WTC11 (cell line): ENCODE data around the gene NKIRAS2. TPM values are rescaled to one million over a fixed set of nuclear protein-coding genes. Genes with fewer than 3 reads are reported as not detected.

ENCODE experiments used
- ATAC-seq: fragments of 200-7000 bp; cut with Tn5 transposase; 2 replicates; pipeline ENCODE4 v1.10.0; 2021; ENCODE audit warnings: mild to moderate bottlenecking, moderate library complexity
- CTCF ChIA-PET: fragments of 300-600 bp; sonication (Branson Sonifier 250); formaldehyde crosslinking; loops from one replicate; lab custom pipeline; 2021; ENCODE audit warnings: antibody characterized with exemption; lab: Charles Lee
- POLR2A ChIA-PET: fragments of 350-600 bp; sonication (Branson Sonifier 250); formaldehyde crosslinking; loops from one replicate; lab custom pipeline; 2021; ENCODE audit warnings: antibody characterized with exemption; lab: Charles Lee
- DNase-seq: peaks from one replicate; pipeline ENCODE4 v3.0.0; 2021; ENCODE audit warnings: low spot score
- H3K27ac Mint-ChIP-seq: 2 replicates; pipeline ENCODE4 v1.8.0; 2021; ENCODE audit warnings: mixed read lengths
- H3K27me3 Mint-ChIP-seq: 2 replicates; pipeline ENCODE4 v1.8.0; 2021; ENCODE audit warnings: low read depth, mild to moderate bottlenecking, moderate library complexity, mixed read lengths
- H3K36me3 Mint-ChIP-seq: 2 replicates; pipeline ENCODE4 v1.8.0; 2021; ENCODE audit warnings: mixed read lengths
- H3K4me1 Mint-ChIP-seq: 2 replicates; pipeline ENCODE4 v1.8.0; 2022; ENCODE audit warnings: mixed read lengths
- H3K4me3 Mint-ChIP-seq: 2 replicates; pipeline ENCODE4 v1.8.0; 2021; ENCODE audit warnings: mild to moderate bottlenecking, moderate library complexity, mixed read lengths
- H3K9me3 Mint-ChIP-seq: 2 replicates; pipeline ENCODE4 v1.8.0; 2021; ENCODE audit warnings: mixed read lengths
- CREB1 ChIP-seq: sonication (generic); formaldehyde crosslinking; IDR thresholded peaks from 2 replicates; pipeline ENCODE4 v1.8.0; 2023; ENCODE audit warnings: mild to moderate bottlenecking, missing genetic modification reagents
- GRHL2 ChIP-seq: fragments of 250-450 bp; sonication (Bioruptor Pico); IDR thresholded peaks from 2 replicates; pipeline ENCODE4 v1.8.0; 2022; ENCODE audit warnings: mild to moderate bottlenecking, moderate library complexity; ENCODE audit not compliant: insufficient replicate concordance, severe bottlenecking
- HMGXB4 ChIP-seq: sonication (generic); formaldehyde crosslinking; IDR thresholded peaks from 2 replicates; pipeline ENCODE4 v1.8.1; 2023; ENCODE audit warnings: mild to moderate bottlenecking, moderate library complexity, missing genetic modification reagents
- NR3C1 ChIP-seq: sonication (generic); formaldehyde crosslinking; conservative IDR thresholded peaks from 2 replicates; pipeline ENCODE4 v1.8.1; 2023; ENCODE audit warnings: low read depth, mild to moderate bottlenecking, missing genetic modification reagents
- SP1 ChIP-seq: sonication (generic); formaldehyde crosslinking; conservative IDR thresholded peaks from 2 replicates; pipeline ENCODE4 v1.8.1; 2022; ENCODE audit warnings: missing genetic modification reagents
- TCF7 ChIP-seq: sonication (generic); formaldehyde crosslinking; IDR thresholded peaks from 2 replicates; pipeline ENCODE4 v1.8.0; 2022; ENCODE audit warnings: mild to moderate bottlenecking, low read depth, missing genetic modification reagents, moderate library complexity
- TEAD1 ChIP-seq: sonication (generic); formaldehyde crosslinking; IDR thresholded peaks from 2 replicates; pipeline ENCODE4 v1.8.0; 2022; ENCODE audit warnings: mild to moderate bottlenecking, missing genetic modification reagents
- TEAD4 ChIP-seq: sonication (generic); formaldehyde crosslinking; IDR thresholded peaks from 2 replicates; pipeline ENCODE4 v1.8.0; 2022; ENCODE audit warnings: mild to moderate bottlenecking, missing genetic modification reagents
- ZBTB43 ChIP-seq: sonication (generic); formaldehyde crosslinking; IDR thresholded peaks from 2 replicates; pipeline ENCODE4 v1.8.1; 2023; ENCODE audit warnings: mild to moderate bottlenecking, missing genetic modification reagents
- ZNF121 ChIP-seq: sonication (generic); formaldehyde crosslinking; IDR thresholded peaks from 2 replicates; pipeline ENCODE4 v1.8.0; 2023; ENCODE audit warnings: missing genetic modification reagents
- ZNF671 ChIP-seq: fragments of 250-450 bp; sonication (Bioruptor Pico); IDR thresholded peaks from 2 replicates; pipeline ENCODE4 v1.8.0; 2021; ENCODE audit warnings: mild to moderate bottlenecking
- total RNA-seq: library from RNA; stranded (reverse); gene quantifications from 3 replicates; pipeline ENCODE4 v1.2.3, GENCODE V29; 2021
- TF ChIP-seq, protein P1 (sequence below): sonication (generic); formaldehyde crosslinking; IDR thresholded peaks from 2 replicates; pipeline ENCODE4 v1.8.1; 2023; ENCODE audit warnings: mild to moderate bottlenecking, missing genetic modification reagents, moderate library complexity
- TF ChIP-seq, protein P2 (sequence below): sonication (generic); formaldehyde crosslinking; IDR thresholded peaks from 2 replicates; pipeline ENCODE4 v1.8.1; 2022; ENCODE audit warnings: low read depth, missing genetic modification reagents, borderline replicate concordance
- TF ChIP-seq, protein P3 (sequence below): sonication (generic); formaldehyde crosslinking; IDR thresholded peaks from 2 replicates; pipeline ENCODE4 v1.8.1; 2023; ENCODE audit warnings: mild to moderate bottlenecking, missing genetic modification reagents, borderline replicate concordance
- TF ChIP-seq, protein P4 (sequence below): sonication (generic); formaldehyde crosslinking; IDR thresholded peaks from 2 replicates; pipeline ENCODE4 v1.8.0; 2023; ENCODE audit warnings: missing genetic modification reagents, mild to moderate bottlenecking, borderline replicate concordance

NKIRAS2 gene
- total RNA-seq, 1 experiment from 2014 or later, result 36.1 TPM

- ATAC-seq (peak; percentile 84), DNase-seq (peak; percentile 76)
- POLR2A ChIA-PET, result interaction anchor here (0.5 to 3.7 kb wide), 10 partner anchors 8 to 367 kb away, joined by 3 to 13 read pairs (median 3); partner anchors contain the start of genes DNAJC7, KAT2A, NKIRAS2 and ZNF385C
- CTCF ChIA-PET, result interaction anchor here (0.6 to 9.6 kb wide), 39 partner anchors 11 to 499 kb away, joined by 3 to 138 read pairs (median 6); partner anchors contain the start of genes ACLY, C17orf113, CNP and DHX58
- Mint-ChIP-seq H3K9me3 (no peaks in the 10 kb centered on the region), H3K4me3 (peak overlapping the region; percentile 35; the same call in 1 of the 2 replicates), H3K4me1 (peaks cover 11% of the 10 kb centered on the region), H3K36me3 (peaks cover 17% of the 10 kb centered on the region), H3K27ac (peak overlapping the region; percentile 81; the same call in 1 of the 2 replicates), H3K27me3 (peaks cover 3% of the 10 kb centered on the region; the same call in 1 of the 2 replicates)
- TF ChIP-seq ZNF671 (CRISPR knock-in tag), result no peak
- TF ChIP-seq CREB1 (CRISPR knock-in tag), result no peak
- TF ChIP-seq GRHL2 (CRISPR knock-in tag), result no peak
- TF ChIP-seq, protein P1, sequence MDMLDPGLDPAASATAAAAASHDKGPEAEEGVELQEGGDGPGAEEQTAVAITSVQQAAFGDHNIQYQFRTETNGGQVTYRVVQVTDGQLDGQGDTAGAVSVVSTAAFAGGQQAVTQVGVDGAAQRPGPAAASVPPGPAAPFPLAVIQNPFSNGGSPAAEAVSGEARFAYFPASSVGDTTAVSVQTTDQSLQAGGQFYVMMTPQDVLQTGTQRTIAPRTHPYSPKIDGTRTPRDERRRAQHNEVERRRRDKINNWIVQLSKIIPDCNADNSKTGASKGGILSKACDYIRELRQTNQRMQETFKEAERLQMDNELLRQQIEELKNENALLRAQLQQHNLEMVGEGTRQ (CRISPR knock-in tag), result no peak; the same call in 1 of the 2 replicates
- 0 out of 2 replicates have a peak, but pooled peaks have one; percentile 16 for TF ChIP-seq SP1 (CRISPR knock-in tag)
- TF ChIP-seq, protein P2, sequence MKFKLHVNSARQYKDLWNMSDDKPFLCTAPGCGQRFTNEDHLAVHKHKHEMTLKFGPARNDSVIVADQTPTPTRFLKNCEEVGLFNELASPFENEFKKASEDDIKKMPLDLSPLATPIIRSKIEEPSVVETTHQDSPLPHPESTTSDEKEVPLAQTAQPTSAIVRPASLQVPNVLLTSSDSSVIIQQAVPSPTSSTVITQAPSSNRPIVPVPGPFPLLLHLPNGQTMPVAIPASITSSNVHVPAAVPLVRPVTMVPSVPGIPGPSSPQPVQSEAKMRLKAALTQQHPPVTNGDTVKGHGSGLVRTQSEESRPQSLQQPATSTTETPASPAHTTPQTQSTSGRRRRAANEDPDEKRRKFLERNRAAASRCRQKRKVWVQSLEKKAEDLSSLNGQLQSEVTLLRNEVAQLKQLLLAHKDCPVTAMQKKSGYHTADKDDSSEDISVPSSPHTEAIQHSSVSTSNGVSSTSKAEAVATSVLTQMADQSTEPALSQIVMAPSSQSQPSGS (CRISPR knock-in tag), result no peak
- TF ChIP-seq TCF7 (CRISPR knock-in tag), result no peak
- TF ChIP-seq ZNF121, result no peak
- TF ChIP-seq TEAD4 (CRISPR knock-in tag), result no peak
Observed at GRCh38 chr17:42027961-42028790, 8.3 kb downstream of the NKIRAS2 start.

DNA sequence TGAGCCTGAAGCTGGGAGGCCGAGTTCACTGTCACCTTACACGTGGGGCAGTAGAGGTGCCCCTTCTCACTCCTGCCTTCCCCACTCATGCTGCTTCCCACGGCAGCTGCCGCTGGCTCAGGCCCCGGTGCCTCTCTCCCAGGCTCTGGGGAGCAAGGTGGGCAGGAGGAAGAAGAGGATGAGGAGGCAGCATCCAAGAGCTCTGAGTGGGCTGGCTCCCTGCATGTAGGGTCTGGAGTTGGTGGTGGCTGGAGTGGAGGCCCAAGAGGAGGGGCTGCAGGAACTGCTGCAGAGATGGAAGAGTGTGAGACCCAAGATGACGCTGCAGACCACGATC is 8.9 kb downstream of the NKIRAS2 start:
- TF ChIP-seq ZBTB43 (CRISPR knock-in tag), result no peak
- CTCF ChIA-PET, result interaction anchor here (0.6 to 9.6 kb wide), 37 partner anchors 11 to 498 kb away, joined by 3 to 138 read pairs (median 6); partner anchors contain the start of genes ACLY, C17orf113, CNP and DHX58
- Mint-ChIP-seq H3K4me1 (peaks cover 13% of the 10 kb centered on the region), H3K27ac (no peak overlapping the region; the same call in 1 of the 2 replicates), H3K9me3 (no peaks in the 10 kb centered on the region), H3K36me3 (peaks cover 11% of the 10 kb centered on the region), H3K4me3 (no peak overlapping the region), H3K27me3 (peaks cover 3% of the 10 kb centered on the region; the same call in 1 of the 2 replicates)
- POLR2A ChIA-PET, result interaction anchor here (0.6 to 3.7 kb wide), 9 partner anchors 9 to 366 kb away, joined by 3 to 13 read pairs (median 3); partner anchors contain the start of genes DNAJC7, KAT2A, NKIRAS2 and ZNF385C
- DNase-seq (no peak), ATAC-seq (no peak)

DNA sequence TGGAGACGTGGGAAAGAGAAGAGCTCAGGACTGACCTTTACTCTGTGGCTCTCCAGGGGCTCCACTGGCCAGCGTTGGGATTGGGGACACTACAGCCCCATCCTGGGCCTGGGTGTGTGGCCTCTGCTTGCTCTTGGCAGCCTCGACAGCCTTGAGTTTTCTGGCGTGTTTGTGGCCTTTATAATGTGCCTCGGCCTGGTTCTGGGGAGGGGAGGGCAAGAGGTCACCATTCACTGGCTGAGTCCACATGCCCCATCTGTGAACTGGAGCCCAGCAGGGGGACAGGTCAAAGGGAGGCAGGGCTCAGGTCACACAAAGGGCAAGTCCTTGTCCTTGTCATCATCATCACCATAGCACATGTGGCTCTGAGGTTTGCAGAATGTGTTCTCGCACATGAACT is 11.7 kb downstream of the NKIRAS2 start:
- POLR2A ChIA-PET, result interaction anchor here (0.6 kb wide), 1 partner anchor 304 kb away, joined by 3 read pairs; no protein-coding TSS in a partner anchor
- no peak overlapping the region for H3K27ac Mint-ChIP-seq
- H3K4me3 Mint-ChIP-seq, result no peak overlapping the region
- H3K36me3 Mint-ChIP-seq, result no peaks in the 10 kb centered on the region
- ATAC-seq, result no peak
- no peaks in the 10 kb centered on the region for H3K9me3 Mint-ChIP-seq
- CTCF ChIA-PET, result interaction anchor here (0.9 to 9.6 kb wide), 9 partner anchors 12 to 104 kb away, joined by 3 to 138 read pairs (median 5); partner anchors contain the start of genes DNAJC7, NKIRAS2 and ZNF385C
- peaks cover 3% of the 10 kb centered on the region; the same call in 1 of the 2 replicates for H3K27me3 Mint-ChIP-seq
- H3K4me1 Mint-ChIP-seq, result peaks cover 15% of the 10 kb centered on the region
- no peak for DNase-seq
- TF ChIP-seq HMGXB4 (no peak), NR3C1 (CRISPR knock-in tag) (no peak), TEAD1 (CRISPR knock-in tag) (no peak)
- TF ChIP-seq, protein P3, sequence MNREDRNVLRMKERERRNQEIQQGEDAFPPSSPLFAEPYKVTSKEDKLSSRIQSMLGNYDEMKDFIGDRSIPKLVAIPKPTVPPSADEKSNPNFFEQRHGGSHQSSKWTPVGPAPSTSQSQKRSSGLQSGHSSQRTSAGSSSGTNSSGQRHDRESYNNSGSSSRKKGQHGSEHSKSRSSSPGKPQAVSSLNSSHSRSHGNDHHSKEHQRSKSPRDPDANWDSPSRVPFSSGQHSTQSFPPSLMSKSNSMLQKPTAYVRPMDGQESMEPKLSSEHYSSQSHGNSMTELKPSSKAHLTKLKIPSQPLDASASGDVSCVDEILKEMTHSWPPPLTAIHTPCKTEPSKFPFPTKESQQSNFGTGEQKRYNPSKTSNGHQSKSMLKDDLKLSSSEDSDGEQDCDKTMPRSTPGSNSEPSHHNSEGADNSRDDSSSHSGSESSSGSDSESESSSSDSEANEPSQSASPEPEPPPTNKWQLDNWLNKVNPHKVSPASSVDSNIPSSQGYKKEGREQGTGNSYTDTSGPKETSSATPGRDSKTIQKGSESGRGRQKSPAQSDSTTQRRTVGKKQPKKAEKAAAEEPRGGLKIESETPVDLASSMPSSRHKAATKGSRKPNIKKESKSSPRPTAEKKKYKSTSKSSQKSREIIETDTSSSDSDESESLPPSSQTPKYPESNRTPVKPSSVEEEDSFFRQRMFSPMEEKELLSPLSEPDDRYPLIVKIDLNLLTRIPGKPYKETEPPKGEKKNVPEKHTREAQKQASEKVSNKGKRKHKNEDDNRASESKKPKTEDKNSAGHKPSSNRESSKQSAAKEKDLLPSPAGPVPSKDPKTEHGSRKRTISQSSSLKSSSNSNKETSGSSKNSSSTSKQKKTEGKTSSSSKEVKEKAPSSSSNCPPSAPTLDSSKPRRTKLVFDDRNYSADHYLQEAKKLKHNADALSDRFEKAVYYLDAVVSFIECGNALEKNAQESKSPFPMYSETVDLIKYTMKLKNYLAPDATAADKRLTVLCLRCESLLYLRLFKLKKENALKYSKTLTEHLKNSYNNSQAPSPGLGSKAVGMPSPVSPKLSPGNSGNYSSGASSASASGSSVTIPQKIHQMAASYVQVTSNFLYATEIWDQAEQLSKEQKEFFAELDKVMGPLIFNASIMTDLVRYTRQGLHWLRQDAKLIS, result no peak
- TF ChIP-seq, protein P4, sequence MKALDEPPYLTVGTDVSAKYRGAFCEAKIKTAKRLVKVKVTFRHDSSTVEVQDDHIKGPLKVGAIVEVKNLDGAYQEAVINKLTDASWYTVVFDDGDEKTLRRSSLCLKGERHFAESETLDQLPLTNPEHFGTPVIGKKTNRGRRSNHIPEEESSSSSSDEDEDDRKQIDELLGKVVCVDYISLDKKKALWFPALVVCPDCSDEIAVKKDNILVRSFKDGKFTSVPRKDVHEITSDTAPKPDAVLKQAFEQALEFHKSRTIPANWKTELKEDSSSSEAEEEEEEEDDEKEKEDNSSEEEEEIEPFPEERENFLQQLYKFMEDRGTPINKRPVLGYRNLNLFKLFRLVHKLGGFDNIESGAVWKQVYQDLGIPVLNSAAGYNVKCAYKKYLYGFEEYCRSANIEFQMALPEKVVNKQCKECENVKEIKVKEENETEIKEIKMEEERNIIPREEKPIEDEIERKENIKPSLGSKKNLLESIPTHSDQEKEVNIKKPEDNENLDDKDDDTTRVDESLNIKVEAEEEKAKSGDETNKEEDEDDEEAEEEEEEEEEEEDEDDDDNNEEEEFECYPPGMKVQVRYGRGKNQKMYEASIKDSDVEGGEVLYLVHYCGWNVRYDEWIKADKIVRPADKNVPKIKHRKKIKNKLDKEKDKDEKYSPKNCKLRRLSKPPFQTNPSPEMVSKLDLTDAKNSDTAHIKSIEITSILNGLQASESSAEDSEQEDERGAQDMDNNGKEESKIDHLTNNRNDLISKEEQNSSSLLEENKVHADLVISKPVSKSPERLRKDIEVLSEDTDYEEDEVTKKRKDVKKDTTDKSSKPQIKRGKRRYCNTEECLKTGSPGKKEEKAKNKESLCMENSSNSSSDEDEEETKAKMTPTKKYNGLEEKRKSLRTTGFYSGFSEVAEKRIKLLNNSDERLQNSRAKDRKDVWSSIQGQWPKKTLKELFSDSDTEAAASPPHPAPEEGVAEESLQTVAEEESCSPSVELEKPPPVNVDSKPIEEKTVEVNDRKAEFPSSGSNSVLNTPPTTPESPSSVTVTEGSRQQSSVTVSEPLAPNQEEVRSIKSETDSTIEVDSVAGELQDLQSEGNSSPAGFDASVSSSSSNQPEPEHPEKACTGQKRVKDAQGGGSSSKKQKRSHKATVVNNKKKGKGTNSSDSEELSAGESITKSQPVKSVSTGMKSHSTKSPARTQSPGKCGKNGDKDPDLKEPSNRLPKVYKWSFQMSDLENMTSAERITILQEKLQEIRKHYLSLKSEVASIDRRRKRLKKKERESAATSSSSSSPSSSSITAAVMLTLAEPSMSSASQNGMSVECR (CRISPR knock-in tag), result no peak
